Measurements from ENCODE around the gene DPP6.

DPP6 gene

DNA sequence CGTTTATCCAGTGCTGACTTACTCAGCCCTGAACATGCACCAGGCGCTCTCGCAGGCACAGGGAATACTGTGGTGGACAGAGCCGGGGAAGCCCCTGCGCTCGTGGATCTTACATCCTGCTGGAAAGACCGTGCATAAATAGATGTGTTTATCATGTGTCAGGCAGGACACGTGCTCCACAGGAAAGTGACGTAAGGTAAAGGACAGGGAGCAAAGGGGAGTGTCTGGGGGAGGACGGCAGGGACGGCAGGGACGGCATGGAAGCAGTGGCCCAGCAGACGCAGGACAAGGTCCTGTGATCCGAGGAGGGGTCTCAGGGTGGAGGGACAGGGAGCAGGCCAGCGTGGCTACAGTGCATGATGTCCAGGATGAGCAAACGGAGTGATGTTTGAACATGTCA lies 540.2 kb downstream of the DPP6 start:
- no peak for DNase-seq (ENCODE audit: low read depth in 2 of 2)

DNA sequence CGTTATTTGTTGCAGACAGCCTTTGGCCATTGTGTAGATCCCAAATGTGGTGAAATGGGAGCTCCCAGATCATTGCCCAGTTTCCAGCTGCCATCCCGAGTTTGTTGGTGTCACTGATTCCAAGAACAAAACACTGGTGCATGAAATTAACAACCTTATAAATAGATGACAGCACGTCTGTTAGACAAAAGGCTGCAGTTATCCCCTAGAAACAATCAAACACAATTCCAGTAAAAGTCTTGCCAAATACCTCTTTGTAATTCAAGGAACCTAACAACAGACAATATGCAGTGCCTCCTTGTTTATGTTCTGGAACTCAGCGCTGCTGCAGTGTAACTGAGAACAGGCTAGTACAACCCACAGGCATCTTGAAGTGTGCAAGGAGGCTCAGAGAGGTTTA lies 546.2 kb downstream of the DPP6 start:
- no peak for DNase-seq (ENCODE audit: low read depth in 2 of 2)

DNA sequence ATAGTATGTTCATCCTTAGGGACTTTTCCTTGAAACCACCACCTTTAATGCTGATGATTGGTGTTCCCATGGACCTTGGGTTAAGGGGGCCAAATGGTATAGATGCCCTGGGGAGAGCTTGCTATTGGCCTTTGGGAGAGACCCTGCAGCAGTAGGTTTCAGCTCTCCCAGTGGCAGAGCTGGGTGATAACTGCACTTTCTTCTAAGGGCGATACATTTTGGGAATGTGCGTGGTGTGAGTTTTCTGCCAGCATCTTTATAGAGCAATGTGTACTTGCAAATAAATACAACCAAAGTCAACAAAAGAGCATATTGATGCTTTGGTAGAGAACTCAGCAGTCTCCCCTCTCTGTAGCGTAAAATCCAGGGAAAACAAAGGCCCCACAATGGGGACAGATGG lies 546.7 kb downstream of the DPP6 start:
- DNase-seq (ENCODE audit: low read depth in 2 of 2): no peak

DNA sequence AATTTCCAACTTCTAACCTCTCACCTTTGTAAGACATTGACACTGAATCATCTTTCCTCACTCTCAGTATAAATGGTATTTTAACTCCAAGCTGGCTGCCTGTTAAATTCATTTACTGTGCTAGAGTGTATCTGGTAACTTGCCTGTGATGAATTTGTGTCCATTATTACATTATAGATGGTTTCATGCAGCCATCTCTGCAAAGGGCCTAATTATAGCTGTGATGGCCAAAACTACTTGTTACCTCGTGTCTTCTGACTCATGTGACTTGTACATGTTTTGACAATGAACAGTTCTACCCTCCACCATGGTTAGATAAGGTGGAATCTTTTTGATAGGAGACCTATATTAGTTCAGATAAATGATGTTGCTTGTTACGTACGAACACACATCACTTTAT lies 558.7 kb downstream of the DPP6 start:
- no peak for DNase-seq (ENCODE audit: low read depth in 2 of 2)

DNA sequence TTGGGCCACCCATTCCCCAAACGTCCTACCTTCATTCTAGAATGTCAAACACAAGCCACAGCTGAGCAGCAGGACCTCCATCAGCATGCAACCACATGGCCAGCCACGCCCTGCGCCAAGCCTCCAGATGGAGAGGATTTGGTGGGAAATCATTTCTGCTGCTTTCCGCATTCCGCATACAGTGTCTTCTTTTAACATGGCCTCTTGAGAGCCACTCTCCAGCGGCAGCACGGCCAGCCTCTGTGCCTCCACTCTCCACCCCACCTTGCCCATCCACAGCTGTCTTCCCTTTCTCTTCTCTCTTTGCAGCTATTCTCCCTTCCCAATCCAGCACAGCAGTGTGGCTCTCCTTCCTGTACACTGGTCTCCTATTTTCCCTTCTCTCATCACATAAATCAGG lies 561.6 kb downstream of the DPP6 start:
- DNase-seq (ENCODE audit: low read depth in 2 of 2): no peak

DNA sequence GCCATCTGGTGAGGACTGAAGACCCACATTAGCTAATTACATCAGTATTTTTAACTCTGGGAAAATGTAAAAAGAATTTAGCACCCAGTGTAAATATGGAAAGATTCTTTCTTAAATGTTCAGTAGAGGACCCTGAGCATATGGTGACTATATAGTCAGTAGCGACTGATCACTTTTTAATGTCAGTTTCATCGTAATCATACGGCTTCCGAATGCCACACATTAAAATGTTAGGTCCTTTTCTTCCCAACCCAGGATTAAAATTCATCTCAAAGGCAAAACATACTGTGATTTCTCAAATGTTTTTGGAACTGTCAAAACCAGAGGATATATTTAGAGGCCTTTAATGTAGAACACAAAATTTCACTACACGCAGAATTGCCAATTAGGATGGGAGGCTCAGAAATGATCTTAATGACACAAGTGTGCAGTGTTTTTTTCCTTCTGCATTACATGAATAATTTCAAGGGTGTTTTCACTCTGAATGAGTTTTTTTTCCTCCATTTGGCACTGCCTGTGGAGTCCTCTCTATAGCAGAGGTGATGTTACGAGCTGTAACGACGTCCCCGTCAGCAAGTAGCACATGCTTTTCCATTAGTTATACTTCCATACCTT lies 568.0 kb downstream of the DPP6 start:
- no peak for DNase-seq (ENCODE audit: low read depth in 2 of 2)

DNA sequence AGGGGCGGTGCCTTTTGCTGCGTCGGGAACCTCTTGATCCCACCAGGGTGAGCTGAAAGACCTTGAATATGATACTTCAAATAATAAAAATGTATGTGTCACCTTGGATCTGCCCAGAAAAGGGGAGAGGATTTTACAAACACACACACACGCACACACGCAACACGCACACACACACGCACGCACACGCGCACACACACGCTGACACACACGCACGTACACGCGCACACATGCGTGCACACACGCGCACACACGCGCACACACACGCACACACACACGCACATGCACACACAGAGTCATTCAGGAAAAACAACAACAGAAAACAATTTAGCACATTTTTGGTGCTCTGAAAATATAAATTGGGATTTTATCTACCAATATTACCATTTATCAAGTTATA lies 571.2 kb downstream of the DPP6 start:
- no peak for DNase-seq (ENCODE audit: low read depth in 2 of 2)

DNA sequence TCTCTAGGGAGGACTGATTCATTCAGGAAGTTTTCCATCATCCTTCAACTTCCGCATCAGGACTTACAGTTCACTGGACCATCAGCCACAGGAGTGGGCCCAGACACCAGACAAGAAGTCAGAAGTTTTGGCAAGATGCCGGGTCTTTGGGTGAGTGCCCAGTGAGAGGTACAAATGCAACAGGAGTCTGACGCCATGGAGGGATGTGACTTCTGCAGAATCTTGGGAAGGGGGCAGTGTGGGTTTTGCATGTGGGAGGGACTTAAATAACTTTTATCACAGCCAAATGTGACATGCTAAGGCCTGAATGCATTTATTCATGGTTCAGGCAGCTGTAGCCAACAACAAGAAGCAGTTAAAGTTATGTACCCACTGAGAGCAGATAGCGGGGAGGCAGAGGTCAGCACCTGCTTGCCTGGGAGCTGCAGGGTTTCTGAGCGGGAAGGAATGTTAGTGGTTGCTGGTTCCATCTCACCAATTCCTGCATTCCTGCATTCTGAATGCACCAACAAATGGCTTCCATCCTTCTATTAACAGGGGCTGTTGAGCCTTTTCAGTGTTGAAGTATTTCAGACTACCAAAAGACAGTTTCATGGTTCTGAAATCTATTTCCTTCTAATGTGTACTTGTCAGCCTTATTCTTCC lies 575.6 kb downstream of the DPP6 start:
- DNase-seq (ENCODE audit: low read depth in 2 of 2): no peak

DNA sequence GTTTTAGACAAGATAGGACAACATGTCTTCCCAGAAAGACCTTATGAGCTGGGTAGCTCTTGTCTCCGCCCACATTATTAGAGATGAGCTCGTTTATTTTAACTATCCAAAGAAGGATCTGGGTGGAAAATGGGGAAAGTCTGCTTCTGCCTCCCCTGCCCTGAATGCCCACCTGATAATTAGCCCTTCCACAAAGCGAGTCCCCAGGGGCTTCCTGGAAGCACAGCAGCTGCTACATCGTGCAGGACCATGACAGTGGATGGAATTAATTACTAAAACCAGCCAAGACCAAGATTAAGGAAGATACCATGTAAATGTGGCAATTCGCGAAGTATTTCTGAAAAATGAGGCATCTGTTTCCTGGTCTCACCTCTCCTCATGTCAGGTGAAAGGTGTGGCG lies 576.4 kb downstream of the DPP6 start:
- DNase-seq (ENCODE audit: low read depth in 2 of 2): no peak

DNA sequence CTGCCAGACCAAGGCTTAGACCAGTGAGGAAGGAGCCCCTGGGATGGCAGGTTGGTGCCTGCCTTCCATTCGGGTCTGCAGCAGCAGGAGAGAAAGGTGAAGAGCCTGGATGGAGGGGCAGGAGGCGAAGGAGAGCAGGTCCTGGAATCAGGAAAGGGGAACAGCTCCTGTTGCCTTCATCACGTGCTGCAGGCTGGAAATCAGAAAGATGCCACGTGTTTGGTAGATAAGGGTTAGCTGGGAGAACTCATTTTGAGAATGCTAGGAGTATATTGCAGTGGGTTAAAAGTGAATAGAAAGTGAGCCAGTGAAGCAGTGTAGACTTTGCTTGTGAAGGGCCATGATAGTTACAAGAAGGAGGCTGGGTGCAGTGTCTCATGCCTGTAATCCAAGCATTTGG lies 579.0 kb downstream of the DPP6 start:
- no peak for DNase-seq (ENCODE audit: low read depth in 2 of 2)

DNA sequence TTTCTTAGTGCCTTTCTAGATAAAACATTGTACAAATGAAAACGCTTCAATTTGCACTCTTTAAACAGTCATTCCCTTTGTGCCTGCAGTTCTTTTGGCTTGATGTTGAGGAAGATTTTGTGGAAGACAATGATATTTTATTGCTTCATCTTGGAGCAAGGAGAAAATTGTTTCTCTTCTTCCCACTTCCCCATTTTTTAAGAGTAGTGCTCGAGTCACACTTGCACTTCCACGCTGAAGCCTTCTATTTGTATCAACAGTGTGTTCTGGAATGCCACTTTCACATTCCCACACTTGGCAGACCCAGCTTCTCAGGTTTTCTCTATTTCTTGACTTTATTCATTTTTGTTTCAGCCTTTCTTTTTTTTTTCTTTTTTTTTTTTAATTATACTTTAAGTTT lies 581.4 kb downstream of the DPP6 start:
- no peak for DNase-seq (ENCODE audit: low read depth in 2 of 2)

DNA sequence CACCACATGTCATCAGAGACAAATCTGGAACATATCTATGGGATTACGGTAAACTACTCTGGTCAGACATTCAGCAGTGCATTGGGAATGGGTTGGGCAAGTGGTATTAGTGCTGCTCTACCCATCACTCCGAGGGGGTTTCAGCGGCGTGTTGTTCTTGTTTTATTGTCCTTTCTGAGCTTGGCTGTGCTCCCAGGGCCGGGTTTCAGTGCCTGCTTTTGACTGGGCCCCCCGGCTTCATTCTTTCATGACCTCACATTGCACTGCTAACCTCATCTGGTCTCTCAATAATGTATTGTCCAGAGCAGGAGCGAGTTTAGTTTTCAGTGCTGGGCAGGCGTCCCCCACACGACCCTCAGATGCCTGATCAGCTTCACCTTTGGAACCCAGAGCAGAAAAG lies 586.1 kb downstream of the DPP6 start:
- no peak for DNase-seq (ENCODE audit: low read depth in 2 of 2)

DNA sequence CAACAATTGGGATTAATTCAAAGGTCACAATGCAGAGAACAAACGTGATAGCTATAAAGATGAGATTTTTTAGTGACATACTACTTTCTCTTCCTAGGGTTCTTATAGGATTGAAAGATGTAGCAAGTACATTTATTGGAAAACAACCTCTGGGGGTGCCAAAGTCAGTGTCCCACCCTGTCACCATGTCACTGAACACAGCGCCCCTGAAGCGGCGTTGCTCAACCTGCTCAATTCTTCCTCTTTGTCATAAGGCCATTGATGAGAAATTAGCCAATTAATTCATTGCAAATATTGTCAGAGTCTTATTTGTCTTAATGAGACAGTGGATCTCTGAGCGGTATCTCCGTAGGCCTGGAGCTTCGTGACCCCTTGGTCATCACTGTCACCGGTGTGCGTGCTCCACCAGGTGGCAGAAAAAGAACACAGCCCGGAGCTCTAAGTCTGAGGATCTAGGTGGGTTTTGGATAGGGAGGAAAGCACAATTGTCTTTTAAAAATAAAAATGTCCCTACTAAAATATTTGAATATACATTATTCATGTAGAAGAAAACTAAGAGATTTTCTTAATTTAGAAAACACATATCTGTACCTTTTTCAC lies 588.2 kb downstream of the DPP6 start:
- DNase-seq (ENCODE audit: low read depth in 2 of 2): no peak

DNA sequence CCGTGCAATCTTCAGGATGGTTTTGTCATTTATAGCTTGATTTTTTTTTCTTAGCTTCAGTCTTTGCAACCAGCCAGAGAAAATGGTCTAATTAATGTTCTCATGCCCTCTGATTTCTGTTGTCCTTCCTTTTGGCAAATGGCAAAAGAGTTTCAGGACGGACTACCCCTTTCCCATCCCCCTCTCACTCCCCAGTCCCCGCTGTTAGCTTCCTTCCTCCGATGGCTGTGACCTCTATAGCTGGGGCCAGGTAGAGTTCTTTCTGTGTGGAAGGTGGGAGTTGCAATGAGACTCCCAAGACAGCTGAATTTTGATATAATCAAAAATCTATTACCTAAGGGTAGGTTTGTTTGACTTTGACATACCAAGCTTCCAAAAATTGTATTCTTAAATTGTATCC lies 588.7 kb downstream of the DPP6 start:
- no peak for DNase-seq (ENCODE audit: low read depth in 2 of 2)

DNA sequence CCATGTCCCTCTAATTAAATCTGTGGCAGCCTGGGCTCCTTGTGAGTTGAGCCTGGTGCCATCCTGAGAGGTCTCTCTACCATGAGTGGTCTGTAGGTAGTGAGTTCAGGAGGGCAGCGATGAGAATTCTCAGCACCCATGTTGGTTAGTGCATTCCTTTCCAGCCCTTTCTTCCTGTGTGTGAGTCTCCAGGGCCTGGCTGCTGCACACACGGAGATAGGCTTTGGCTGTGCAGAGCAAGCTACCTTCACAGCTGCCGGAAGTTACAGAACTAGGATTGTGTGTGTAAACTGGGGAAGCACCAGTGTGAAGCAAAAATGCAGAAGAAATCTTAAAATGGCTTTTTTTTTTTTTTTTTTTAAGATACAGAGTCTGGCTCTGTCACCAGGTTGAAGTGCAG lies 592.2 kb downstream of the DPP6 start:
- DNase-seq (ENCODE audit: low read depth in 2 of 2): no peak

DNA sequence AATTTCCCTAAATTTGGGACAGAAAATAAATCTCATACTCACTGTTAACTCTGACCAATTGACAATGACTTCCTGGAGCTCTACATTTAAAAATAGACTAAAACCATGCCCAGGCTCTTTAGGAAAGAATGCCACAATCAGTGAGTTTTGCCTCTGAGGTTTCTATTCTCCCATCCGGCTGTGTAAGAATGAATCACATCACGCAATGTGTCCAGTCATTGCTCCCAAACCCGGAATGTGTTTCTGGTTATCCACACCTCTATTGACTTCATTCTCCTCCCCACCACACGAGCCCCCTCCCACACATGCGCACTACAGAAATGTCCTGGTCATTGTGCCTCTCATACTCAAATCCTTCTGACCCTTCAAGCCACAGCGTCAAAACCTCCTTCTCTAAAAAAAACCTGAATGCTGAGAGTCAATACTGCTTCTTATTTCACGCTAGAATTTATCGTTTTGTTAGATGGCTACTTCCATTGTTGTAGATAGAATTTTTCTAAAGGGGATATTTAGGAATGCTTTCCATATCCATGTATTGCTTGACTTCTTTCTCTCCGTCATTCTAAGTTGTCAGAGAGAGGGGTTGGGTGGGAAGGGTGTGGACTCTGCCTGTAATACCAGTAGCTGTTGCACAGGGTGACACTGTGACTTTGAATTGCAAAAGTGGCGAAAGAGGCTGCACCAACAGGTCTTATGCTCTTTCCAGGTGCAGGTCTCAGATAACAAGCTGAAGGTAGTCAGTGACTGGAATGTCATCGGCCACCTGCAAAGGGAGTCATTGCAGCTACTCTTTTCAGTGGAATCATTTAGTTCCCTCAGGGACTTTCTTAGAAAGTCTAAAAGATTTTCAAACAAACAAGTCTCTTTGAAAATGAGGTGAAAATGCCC lies 594.2 kb downstream of the DPP6 start:
- DNase-seq (ENCODE audit: low read depth in 2 of 2): no peak

DNA sequence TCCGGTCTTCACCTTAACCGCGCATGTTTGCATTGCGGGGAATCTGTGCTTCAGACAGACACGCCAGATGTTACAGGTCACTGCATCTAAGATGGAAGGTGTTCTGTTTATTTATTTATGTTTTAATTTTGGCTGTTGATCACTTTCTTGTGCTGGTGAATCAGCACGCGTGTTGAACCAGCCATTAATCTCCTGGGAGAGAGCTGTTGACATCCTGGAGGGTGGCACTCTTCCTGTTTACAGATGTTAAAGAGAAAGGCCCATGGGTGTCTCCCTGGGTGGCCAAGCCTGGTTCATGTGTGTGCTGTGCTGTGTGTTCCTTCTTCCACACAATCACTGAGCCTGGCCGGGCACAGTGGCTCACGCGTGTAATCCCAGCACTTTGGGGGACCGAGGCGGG lies 595.4 kb downstream of the DPP6 start:
- DNase-seq (ENCODE audit: low read depth in 2 of 2): no peak

DNA sequence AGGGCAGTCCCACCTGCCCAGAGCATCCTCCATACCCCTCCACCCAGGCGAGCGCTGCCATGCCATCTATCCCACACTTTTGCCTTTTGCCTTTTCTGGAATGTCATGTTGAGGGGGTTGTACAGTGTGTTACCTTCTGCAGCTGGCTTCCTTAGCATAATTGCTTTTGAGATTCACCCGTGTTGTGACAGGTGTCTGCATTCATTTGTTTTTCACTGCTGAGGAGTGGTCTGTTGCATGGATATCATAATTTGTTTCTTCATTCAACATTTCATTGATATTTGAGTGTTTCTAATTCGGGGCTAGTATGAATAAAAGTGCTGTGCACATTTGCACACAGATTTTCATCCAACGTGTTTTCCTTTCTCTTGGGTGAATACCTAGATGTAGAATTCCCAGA lies 596.8 kb downstream of the DPP6 start:
- no peak for DNase-seq (ENCODE audit: low read depth in 2 of 2)

DNA sequence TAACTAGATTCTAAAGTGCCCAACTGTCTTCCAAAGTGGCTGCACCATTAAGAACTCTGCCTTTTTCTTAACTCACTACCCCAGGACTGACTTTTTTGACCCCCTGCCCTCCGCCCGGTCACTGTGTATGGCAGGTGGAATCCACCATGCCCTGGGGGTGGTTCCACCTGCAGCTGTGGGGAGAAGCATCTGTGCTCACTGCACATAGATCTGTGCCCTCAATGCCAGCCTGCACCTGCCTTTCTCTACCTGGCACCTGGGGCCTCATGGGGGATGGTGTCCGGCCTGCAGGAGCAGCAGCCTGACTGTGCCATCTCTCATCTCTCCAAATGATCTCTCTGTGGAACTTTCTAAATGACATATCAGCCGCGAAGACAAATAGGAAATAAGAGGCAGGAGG lies 597.2 kb downstream of the DPP6 start:
- DNase-seq (ENCODE audit: low read depth in 2 of 2): no peak

DNA sequence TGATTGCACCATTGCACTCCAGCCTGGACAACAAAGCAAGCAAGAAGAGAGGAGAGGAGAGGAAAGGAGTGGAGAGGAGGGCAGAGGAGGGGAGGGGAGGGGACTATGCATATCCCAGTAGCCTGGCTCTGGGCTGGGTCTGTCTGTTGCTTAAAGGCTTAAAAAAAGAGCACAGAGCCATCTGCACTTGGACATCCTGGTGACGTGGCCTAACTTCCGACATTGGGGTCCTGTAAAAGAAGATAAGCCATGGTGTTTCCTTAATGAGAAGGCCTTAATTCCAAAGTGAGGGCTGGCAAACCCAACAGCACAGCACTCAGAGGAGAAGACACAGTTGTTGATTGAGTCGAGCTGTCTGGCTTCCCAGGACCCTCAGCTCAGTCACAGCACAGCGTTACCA lies 598.1 kb downstream of the DPP6 start:
- no peak for DNase-seq (ENCODE audit: low read depth in 2 of 2)

DNA sequence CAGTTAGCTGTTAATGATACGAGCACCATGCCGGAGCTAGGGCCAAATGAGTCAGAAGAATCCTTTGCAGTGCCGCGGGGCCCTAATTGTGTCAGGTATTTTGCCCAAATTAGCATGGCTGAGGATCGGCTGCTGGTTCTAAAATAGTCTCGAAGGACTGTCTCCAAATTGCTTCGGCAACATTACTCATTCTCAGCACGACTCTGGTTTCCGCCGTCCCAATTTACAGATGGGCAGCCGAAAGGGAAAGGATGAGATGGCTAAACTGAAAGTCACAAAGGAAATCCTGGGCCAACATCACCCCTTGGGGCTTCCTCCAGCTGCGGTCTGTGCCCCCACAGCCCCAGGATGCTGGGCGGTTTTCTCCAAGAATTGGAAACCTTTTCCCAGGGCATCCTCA lies 599.3 kb downstream of the DPP6 start:
- no peak for DNase-seq (ENCODE audit: low read depth in 2 of 2)

DNA sequence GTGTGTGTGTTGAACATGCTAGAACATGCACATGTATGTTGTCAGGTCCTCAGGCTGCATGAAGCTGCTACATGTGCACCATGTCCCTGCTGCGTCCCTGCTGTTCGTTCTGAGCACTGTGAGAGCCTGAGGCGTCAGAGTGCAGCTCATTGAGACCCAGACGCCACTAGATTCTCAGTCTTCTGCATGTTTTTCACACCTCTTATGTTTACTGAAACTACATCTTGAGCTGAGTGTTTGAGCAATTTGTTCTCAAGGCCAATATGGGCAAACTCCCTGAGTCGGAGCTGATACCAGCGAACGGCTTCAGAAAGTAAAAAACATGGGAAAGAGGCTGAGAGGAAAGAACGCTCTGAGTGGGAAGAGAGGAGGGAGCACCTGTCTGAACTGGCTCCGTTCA lies 600.4 kb downstream of the DPP6 start:
- DNase-seq (ENCODE audit: low read depth in 2 of 2): no peak

DNA sequence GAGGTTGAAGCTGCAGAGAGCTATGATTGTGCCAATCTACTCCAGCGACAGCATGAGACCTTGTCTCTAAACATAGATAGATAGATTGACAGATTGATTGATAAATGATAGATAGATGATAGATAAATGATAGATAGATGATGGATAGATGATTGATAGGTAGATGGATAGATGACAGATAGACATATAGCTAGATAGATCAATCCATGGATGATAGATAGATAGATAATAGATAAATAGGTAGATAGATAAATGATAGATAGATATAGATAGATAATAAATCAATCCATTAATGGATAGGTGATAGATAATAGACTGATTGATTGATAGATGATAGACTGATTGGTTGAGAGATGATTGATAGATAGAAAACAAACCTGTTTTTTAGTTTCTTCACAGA lies 601.1 kb downstream of the DPP6 start:
- no peak for DNase-seq (ENCODE audit: low read depth in 2 of 2)

Measured in stimulated activated CD4-positive, alpha-beta T cell treated with anti-CD3 and anti-CD28 coated beads, Interleukin-1b, Interleukin-23, amount 100 ng/mL, for 4 hours (primary cell).